Central memory CD4-positive, alpha-beta T cell (primary cell): ENCODE measurements around the gene GRIN2A.

Experiments used
- DNase-seq: peaks from one replicate; pipeline ENCODE4 v3.0.0; 2022

GRIN2A gene

DNA sequence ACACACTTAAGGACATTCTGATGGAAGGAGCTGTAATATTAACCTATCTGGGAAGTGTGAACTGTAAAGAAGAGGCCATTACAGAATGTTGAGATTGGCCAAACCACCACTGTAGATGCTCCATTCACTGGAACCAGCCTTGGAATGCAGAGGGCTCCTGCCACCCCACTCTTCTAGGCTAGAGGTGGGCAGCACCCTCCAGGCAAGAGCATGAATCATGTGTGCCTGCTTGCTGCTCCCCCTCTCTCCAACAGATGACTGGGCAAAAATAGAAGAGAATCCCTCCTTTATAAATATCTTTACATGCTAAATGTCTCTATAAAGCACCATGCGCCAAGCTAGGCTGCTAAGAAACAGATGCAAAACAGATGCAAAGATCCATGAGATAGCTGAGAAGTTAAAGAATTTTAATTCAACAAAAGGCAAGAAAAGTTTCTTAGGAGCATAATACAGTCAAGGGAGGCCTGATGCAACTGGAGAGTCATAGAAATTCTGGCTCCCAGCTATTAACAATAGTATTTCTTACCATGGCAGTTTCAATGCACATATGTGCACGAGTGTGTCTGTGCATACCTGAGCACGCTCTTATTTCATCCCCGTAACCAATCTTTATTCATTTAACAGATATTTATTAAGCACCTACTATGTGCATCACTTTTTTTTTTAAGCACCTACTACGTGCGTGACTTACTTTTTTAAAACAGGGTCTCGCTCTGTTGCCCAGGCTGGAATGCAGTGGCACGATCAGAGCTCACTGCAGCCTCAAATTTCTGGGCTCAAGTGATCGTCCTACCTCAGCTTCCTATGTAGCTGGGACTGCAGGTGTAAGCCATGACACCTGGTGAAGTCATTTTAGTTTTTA is 53.6 kb downstream of the GRIN2A start:
- DNase-seq = no peak

GRCh38 chr16:10126686-10127085 is 55.5 kb downstream of the GRIN2A start:
- no peak for DNase-seq

GRCh38 chr16:10123141-10123540 is 59.1 kb downstream of the GRIN2A start:
- DNase-seq = no peak

GRCh38 chr16:10122546-10122945 is 59.7 kb downstream of the GRIN2A start:
- DNase-seq = no peak

GRCh38 chr16:10121897-10122425 is 60.3 kb downstream of the GRIN2A start:
- no peak for DNase-seq

DNA sequence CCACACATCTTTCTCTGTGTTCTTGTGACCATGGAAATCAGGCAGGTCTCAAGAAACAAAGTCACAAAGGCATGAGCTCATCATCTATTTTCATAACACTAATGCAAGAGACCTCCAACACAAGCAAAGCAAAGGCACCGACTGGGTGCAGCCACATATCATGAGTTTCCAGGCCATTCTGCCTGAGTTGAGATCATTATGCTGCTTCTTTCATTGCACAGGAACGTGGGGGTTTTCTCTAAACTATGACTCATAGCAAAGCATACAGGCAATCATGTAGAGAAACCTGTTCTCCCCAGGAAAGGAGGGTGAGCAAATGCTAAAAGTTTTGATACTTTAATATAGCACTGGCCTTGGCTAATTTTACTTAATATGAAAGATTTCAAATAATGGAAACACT is 60.7 kb downstream of the GRIN2A start:
- DNase-seq = no peak

- DNase-seq = no peak
Measured at GRCh38 chr16:10120953-10121352, 61.3 kb downstream of the GRIN2A start.

DNA sequence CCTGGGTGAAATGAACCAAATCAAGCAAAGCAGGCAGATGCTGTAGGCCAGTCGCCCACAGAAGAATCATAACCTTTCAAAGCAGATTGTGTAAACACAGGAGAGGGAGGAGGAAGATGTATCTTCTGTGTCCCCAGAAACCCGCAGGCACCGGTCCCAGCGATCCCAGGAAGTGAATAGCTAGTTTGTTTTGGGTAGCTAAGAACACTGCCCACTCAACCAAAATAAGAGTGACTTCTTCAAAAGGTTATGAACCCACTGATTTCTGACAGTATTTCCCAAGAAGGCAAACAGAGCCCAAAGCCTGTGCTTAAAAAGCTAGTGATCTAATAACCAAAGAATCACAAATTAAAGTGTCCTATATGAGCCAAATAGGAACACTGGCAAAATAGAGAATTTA is 67.8 kb downstream of the GRIN2A start:
- no peak for DNase-seq

- no peak for DNase-seq
Measured at GRCh38 chr16:10113248-10113647, 69.0 kb downstream of the GRIN2A start.

DNA sequence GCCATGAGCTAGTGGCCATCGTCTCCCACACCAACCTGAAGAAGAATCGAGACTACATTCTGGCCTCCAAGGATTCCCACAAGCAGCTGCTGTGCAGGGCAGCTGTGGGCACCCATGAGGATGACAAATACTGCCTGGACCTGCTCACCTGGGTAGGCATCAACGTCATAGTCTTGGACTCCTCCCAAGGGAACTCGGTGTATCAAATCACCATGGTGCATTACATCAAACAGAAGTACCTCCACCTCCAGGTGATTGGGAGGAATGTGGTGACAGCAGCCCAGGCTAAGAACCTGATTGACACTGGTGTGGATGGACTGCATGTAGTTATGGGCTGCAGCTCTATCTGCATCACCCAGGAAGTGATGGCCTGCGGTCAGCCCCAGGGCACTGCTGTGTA is 70.2 kb downstream of the GRIN2A start:
- no peak for DNase-seq

GRCh38 chr16:10111156-10111761 is 71.0 kb downstream of the GRIN2A start:
- no peak for DNase-seq

DNA sequence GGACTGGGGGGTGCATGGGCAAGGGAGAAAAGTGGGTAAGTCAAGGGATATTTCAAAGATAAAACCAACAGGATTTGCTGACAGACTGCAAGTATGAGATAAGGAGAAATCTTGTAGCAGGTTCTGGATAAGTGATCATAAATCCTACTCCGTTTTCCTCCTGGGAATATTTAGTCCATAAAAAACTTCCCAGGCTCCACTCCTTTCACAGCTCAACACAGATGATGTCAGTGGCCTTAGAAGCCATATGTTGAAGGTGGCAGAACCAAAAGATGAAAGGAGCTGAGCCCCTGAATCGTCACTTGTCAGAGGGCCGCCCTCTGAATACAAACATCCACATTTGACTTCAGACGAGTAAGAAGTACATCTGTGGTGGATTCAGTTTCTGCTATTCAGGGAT is 71.7 kb downstream of the GRIN2A start:
- no peak for DNase-seq

DNA sequence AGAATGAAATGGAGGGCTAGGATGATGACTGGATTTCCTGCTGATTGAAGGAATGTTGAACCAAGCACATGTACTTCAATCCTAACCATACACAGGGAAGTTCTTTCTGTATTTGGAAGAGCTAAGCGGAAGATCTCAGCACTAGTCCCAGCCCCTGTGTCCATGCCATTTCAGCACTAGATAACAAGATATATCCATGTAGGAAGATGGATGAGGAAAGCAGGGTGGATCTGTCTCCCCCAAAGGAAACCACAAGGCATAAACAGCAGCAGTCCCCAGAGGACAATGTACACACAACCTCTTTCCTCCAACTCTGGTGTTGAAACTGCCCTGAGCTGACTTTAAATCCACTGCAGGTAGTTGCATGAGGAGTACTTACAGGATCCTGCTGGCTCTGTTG is 75.1 kb downstream of the GRIN2A start:
- DNase-seq = no peak

DNA sequence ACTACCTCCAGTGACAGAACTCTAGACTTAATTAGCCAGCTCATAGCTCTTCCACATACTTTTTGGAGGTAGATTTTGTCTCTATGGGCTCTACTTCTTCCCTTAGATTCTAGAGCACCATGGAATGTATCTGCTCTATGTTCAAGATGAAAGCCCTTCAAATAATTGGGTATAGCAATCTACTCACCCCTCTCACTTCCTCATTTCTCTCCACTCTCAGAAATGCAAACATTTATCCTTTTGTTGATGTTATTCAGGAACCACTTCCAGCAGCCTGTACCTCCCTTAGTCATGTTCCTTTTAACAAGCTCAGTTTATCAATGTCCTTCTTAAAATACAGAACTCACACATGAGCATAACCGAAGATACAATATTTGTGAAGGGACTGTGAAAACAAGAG is 78.5 kb downstream of the GRIN2A start:
- no peak for DNase-seq

- no peak for DNase-seq
Measured at GRCh38 chr16:10103118-10103517, 79.1 kb downstream of the GRIN2A start.

- no peak for DNase-seq
Measured at GRCh38 chr16:10100829-10101228, 81.4 kb downstream of the GRIN2A start.

DNA sequence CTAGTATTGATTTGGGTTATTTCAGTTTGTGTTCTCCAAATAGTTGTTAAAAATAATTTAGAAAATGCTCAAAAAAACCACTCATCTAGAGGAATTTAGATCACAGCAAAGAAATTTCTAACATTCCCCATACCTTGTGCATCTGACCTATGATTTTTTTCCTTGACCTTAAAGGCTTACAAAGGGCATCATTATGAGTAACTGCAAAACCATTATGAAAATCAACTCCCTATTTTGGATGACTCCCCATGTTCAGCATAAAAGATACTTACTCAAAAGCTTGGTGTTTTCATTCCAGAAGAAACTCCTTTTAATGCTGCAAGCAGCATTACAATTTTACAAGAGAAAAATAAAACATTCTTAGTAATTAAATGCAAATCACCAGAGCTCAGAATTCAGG is 83.2 kb downstream of the GRIN2A start:
- no peak for DNase-seq

DNA sequence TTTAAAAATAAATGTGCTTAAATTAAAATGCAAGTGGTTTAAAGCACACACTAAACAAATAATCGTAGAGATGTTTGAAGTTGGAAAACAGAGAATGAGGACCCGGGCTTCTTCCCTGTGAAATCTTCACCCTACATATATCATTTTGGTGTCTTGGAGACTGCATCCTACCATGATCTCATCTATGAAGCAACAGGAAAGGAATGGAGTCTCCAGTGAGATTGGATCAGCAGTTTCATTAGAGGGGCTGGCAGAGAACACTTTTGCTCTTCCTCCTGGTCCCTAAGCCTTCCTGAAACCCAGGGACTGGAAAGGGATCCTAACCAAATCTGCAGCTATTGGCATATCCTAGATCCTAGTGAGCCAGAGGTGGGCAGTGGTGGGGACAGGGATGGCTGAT is 85.0 kb downstream of the GRIN2A start:
- DNase-seq = no peak

- no peak for DNase-seq
Measured at GRCh38 chr16:10093576-10093975, 88.7 kb downstream of the GRIN2A start.

DNA sequence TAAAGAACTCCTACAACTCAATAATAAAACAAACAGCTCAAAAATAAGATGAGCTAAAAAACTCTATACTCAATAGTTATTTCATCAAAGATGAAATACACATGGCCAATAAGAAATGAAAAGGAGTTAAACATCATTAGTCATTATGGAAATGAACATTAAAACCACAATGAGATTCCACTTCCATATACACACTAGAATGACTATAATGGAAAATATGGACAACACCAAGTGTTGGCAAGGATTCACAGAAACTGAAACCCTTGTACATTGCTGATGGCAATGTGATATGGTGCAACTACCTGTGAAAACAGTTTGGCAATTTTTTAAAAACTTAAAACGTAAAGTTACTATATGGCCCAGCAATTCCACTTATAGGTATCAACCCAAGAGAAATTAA is 91.4 kb downstream of the GRIN2A start:
- DNase-seq = no peak

GRCh38 chr16:10088380-10088793 is 93.8 kb downstream of the GRIN2A start:
- DNase-seq = no peak

DNA sequence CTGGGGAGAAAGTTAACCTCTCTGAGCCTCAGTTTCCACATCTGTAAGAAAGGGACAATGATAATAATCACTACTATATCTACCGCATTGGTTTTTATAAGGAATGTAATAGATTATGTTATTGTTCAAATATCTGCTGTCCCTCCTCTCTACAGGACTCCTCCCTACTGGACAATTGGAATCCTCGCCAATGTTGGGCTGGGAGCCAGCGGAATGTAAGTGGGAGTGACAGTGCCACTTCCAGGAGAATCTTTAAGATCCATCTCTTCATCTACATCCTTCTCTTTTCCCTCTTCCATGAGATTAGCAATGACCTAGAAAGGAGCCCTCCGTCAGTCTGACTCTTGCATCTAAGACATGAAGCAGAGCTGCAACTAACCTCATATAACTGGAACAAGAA is 95.1 kb downstream of the GRIN2A start:
- DNase-seq = no peak

DNA sequence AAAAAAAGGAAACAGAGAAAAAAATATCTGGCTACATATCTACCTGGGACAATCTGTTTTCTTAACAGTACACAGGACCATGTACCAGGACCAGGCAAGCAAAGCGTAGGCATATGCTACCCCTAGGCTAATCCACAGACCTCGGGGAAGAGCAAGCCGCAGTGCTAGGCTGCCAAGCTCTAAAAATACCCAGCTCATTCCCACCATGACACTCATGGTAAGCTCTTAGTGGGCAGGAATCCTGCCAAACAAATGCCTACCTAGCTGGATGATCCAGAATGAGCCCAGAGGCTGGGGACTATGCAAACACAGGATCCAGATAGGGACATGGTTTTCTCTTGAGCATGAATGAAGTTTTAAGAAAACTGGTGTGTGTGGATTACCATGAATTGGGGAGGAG is 95.6 kb downstream of the GRIN2A start:
- no peak for DNase-seq

GRCh38 chr16:10085078-10085798 is 97.0 kb downstream of the GRIN2A start:
- DNase-seq = no peak
